ENCODE measurements around the gene TRIM72.
"Not testable (repeated sequence)": the region's sequence is repeated elsewhere in the genome, so short reads cannot be mapped to it uniquely, and the experiment has no call there.

TRIM72 gene, protein sequence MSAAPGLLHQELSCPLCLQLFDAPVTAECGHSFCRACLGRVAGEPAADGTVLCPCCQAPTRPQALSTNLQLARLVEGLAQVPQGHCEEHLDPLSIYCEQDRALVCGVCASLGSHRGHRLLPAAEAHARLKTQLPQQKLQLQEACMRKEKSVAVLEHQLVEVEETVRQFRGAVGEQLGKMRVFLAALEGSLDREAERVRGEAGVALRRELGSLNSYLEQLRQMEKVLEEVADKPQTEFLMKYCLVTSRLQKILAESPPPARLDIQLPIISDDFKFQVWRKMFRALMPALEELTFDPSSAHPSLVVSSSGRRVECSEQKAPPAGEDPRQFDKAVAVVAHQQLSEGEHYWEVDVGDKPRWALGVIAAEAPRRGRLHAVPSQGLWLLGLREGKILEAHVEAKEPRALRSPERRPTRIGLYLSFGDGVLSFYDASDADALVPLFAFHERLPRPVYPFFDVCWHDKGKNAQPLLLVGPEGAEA

DNA sequence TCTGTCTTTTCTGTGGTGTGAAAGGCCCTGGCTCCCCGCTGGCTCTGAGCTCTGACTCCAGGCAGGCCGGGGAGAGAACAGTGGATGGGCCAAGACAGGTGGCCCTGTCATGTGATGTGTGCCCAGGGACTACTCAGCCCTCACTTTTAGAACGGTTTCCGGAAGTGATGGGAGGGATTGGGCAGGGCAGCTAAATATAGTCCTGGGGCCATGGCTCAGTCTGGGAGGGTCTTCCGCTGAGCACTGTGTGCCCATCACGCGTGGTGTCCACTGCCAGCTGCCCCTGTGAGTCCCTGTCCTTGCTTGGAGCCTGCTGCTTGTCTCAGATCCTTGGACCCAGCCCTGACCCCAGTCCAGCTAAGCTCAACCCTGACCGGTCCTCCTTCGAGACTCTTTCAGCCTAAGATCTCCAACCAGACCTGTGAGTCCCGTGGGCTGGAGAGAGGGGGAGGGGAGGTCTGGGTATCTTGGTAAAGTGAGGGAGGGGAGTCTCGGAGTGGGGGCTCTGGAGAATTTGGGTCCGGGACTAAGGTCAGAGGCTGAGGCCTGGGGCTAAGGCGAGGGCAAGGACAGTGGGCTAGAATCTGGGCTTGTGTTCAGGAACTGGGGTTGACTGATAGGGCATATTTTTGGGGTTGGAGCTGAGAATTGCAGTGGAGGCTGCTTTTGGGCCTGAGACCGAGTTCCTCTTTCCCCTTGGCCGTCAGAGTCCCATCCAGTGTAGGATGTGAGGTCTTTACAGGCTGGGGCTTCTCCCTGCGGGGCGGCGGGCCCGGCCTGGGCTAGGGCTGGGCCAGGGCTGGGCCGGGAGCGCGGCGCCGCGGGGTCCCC, at the start of gene TRIM72:
Gene TRIM72 (plus strand): TSS at position 243 of the 831 bp plus-strand sequence. CDS start 620 bp downstream, outside the sequence.
- H3K36me3 ChIP-seq (ENCODE audit: control insufficient read depth in 5 of 5, insufficient read depth in 5 of 5, low read length in 5 of 5): no peaks in the 10 kb centered on the region
- peaks cover 0 to 27% (median 26%) of the 10 kb centered on the region in 5 donors for H3K4me1 ChIP-seq (ENCODE audit: control insufficient read depth in 5 of 5, insufficient read depth in 5 of 5, low read length in 5 of 5)
- H3K9ac ChIP-seq (ENCODE audit: low read length in 5 of 5): no peak within 1 kb of the TSS
- peaks cover 19 to 47% (median 38%) of the 10 kb centered on the region in 5 donors for H3K27me3 ChIP-seq (ENCODE audit: control insufficient read depth in 5 of 5, insufficient read depth in 4 of 5, low read length in 5 of 5)
- H3K9me3 ChIP-seq (ENCODE audit: control insufficient read depth in 5 of 5, low read length in 5 of 5): no peaks in the 10 kb centered on the region
- H3K4me3 ChIP-seq (ENCODE audit: low read depth in 1 of 5, low read length in 5 of 5): peak within 1 kb of the TSS in 3 of 5 donors; percentile 58 to 66 (median 59)
- H3K27ac ChIP-seq (ENCODE audit: low read depth, low read length): no peak within 1 kb of the TSS

- H3K9ac ChIP-seq (ENCODE audit: low read length in 5 of 5): no peak overlapping the region
- H3K27me3 ChIP-seq (ENCODE audit: control insufficient read depth in 5 of 5, insufficient read depth in 4 of 5, low read length in 5 of 5): no peaks in the 10 kb centered on the region
- H3K36me3 ChIP-seq (ENCODE audit: control insufficient read depth in 5 of 5, insufficient read depth in 5 of 5, low read length in 5 of 5): no peaks in the 10 kb centered on the region
- H3K4me1 ChIP-seq (ENCODE audit: control insufficient read depth in 5 of 5, insufficient read depth in 5 of 5, low read length in 5 of 5): no peaks in the 10 kb centered on the region
- no peak overlapping the region for H3K4me3 ChIP-seq (ENCODE audit: low read depth in 1 of 5, low read length in 5 of 5)
- no peaks in the 10 kb centered on the region for H3K9me3 ChIP-seq (ENCODE audit: control insufficient read depth in 5 of 5, low read length in 5 of 5)
- H3K27ac ChIP-seq (ENCODE audit: low read depth, low read length): no peak overlapping the region
These were observed 46.6 kb upstream of the TRIM72 start for GRCh38 chr16:31167315-31167714.

DNA sequence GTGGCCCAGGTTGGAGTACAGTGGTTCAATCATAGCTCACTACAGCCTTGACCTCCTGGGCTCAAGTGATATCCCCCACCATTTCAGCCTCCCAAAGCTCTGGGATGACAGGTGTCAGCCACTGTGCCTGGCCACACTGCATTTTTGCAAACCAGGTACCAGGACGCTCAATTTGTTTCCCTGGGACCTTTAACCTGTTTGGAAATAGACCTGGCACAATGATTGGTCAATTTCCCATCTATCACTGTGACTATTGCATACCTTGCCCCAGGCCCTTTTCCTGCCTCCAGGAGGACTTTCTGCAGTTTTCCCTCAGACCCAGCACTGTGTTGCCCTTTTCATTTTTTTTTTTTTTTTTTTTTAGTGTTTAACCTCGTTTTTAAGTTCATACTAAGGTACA, 45.1 kb upstream of the TRIM72 start:
- Histone ChIP-seq H3K9me3 (ENCODE audit: control insufficient read depth in 5 of 5, low read length in 5 of 5) (no peaks in the 10 kb centered on the region), H3K27ac (ENCODE audit: low read depth, low read length) (no peak overlapping the region), H3K27me3 (ENCODE audit: control insufficient read depth in 5 of 5, insufficient read depth in 4 of 5, low read length in 5 of 5) (no peaks in the 10 kb centered on the region), H3K4me1 (ENCODE audit: control insufficient read depth in 5 of 5, insufficient read depth in 5 of 5, low read length in 5 of 5) (no peaks in the 10 kb centered on the region), H3K36me3 (ENCODE audit: control insufficient read depth in 5 of 5, insufficient read depth in 5 of 5, low read length in 5 of 5) (no peaks in the 10 kb centered on the region), H3K9ac (ENCODE audit: low read length in 5 of 5) (no peak overlapping the region), H3K4me3 (ENCODE audit: low read depth in 1 of 5, low read length in 5 of 5) (no peak overlapping the region)

- not testable (repeated sequence) for H3K36me3 ChIP-seq (ENCODE audit: control insufficient read depth in 5 of 5, insufficient read depth in 5 of 5, low read length in 5 of 5); H3K4me3 ChIP-seq (ENCODE audit: low read depth in 1 of 5, low read length in 5 of 5); H3K27me3 ChIP-seq (ENCODE audit: control insufficient read depth in 5 of 5, insufficient read depth in 4 of 5, low read length in 5 of 5); H3K27ac ChIP-seq (ENCODE audit: low read depth, low read length); H3K9me3 ChIP-seq (ENCODE audit: control insufficient read depth in 5 of 5, low read length in 5 of 5); H3K9ac ChIP-seq (ENCODE audit: low read length in 5 of 5); H3K4me1 ChIP-seq (ENCODE audit: control insufficient read depth in 5 of 5, insufficient read depth in 5 of 5, low read length in 5 of 5)
These were observed 43.9 kb upstream of the TRIM72 start for GRCh38 chr16:31170048-31170447.

DNA sequence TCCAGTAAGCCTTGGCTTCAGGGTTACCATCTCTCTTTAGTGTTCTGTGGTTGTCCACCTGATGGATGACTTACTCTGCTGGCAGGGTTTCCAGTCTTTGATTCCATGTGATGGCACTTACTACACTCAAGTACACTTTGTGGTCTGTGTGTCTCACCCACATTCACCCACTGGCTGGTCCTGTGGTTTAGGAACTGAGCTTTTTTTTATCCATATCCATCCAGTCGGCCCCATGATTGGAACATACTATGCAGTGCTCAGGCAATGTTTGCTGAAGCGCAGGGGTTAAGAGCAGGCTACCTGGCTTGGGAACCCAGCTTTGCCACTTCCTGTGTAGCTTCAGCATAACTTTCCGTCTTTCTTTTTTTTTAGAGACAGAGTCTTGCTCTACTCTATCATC, 36.8 kb upstream of the TRIM72 start:
- no peak overlapping the region for H3K27ac ChIP-seq (ENCODE audit: low read depth, low read length)
- H3K9me3 ChIP-seq (ENCODE audit: control insufficient read depth in 5 of 5, low read length in 5 of 5): no peaks in the 10 kb centered on the region
- no peak overlapping the region for H3K4me3 ChIP-seq (ENCODE audit: low read depth in 1 of 5, low read length in 5 of 5)
- H3K36me3 ChIP-seq (ENCODE audit: control insufficient read depth in 5 of 5, insufficient read depth in 5 of 5, low read length in 5 of 5): no peaks in the 10 kb centered on the region
- H3K4me1 ChIP-seq (ENCODE audit: control insufficient read depth in 5 of 5, insufficient read depth in 5 of 5, low read length in 5 of 5): peaks cover 3 to 25% (median 21%) of the 10 kb centered on the region in 5 donors
- H3K27me3 ChIP-seq (ENCODE audit: control insufficient read depth in 5 of 5, insufficient read depth in 4 of 5, low read length in 5 of 5): no peaks in the 10 kb centered on the region
- H3K9ac ChIP-seq (ENCODE audit: low read length in 5 of 5): no peak overlapping the region

DNA sequence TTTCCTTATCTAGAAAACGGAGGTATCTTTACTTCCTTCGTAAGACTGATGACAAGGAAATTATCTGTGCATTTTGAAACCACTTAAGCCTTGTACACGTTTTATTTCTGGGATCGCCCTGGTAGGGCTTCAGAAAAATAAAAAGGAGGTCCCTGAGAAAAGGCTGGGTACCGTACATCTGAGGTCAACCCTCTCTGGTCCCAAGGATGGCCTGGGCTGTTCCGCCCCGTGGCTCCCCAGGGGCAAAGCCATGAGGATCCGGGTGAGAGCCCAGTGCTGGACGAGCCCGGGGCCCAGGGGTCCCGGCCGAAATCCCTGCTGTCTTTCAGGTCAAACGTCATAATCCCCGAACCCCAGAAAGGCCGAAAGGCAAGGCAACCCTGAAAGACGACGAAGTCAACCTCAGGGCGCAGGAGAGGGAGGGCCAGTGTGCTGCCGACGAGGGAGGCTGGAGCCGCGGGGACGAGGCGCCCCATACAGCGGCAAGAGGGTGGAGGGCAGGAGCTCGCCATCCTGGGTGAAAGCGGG, 34.6 kb upstream of the TRIM72 start:
- Histone ChIP-seq H3K27ac (ENCODE audit: low read depth, low read length) (peak overlapping the region; percentile 94), H3K9ac (ENCODE audit: low read length in 5 of 5) (peak overlapping the region in 4 of 5 donors; percentile 74 to 96 (median 88)), H3K9me3 (ENCODE audit: control insufficient read depth in 5 of 5, low read length in 5 of 5) (no peaks in the 10 kb centered on the region), H3K27me3 (ENCODE audit: control insufficient read depth in 5 of 5, insufficient read depth in 4 of 5, low read length in 5 of 5) (no peaks in the 10 kb centered on the region), H3K4me1 (ENCODE audit: control insufficient read depth in 5 of 5, insufficient read depth in 5 of 5, low read length in 5 of 5) (peaks cover 6 to 45% (median 40%) of the 10 kb centered on the region in 5 donors), H3K36me3 (ENCODE audit: control insufficient read depth in 5 of 5, insufficient read depth in 5 of 5, low read length in 5 of 5) (peaks cover 0 to 21% (median 20%) of the 10 kb centered on the region in 5 donors), H3K4me3 (ENCODE audit: low read depth in 1 of 5, low read length in 5 of 5) (peak overlapping the region; percentile 65 to 98 (median 93))

DNA sequence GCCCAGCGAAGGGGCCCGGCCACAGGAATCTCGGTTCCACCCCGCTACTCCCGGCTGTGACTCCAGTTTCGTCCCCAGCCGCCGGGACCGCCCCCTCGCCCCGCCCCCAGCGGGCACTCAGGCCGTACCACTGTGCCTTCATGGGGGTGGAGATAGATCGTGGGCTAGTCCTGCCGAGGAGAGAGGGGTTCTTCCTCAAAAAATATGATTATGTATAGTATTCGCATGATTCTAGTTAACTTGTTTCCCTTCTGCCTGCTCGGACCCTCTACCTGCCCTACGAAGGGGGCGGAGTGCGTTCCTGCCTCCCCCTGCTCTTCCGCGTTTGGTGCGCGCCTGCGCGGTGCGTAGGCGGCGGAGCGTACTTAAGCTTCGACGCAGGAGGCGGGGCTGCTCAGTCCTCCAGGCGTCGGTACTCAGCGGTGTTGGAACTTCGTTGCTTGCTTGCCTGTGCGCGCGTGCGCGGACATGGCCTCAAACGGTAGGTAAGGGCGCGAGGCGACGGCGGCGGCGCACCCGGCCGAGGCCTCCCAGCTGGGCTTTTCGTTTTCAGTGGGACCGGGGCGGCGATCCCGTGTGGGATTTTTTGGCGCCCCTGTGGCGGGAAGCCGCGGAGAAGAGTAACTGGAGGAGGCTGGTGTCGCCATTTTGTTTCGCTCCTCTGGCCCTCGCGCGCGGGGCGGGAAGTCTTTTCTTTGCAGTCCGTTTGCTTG, 34.0 kb upstream of the TRIM72 start, which contains the start of gene FUS:
Gene FUS (plus strand): TSS at position 393 of the 713 bp plus-strand sequence. CDS start 76 bp downstream, at position 469.
- Histone ChIP-seq H3K27me3 (ENCODE audit: control insufficient read depth in 5 of 5, insufficient read depth in 4 of 5, low read length in 5 of 5) (no peaks in the 10 kb centered on the region), H3K9me3 (ENCODE audit: control insufficient read depth in 5 of 5, low read length in 5 of 5) (no peaks in the 10 kb centered on the region), H3K4me1 (ENCODE audit: control insufficient read depth in 5 of 5, insufficient read depth in 5 of 5, low read length in 5 of 5) (peaks cover 6 to 45% (median 40%) of the 10 kb centered on the region in 5 donors), H3K9ac (ENCODE audit: low read length in 5 of 5) (peak within 1 kb of the TSS; percentile 48 to 96 (median 81)), H3K27ac (ENCODE audit: low read depth, low read length) (peak within 1 kb of the TSS; percentile 94), H3K36me3 (ENCODE audit: control insufficient read depth in 5 of 5, insufficient read depth in 5 of 5, low read length in 5 of 5) (peaks cover 0 to 27% (median 26%) of the 10 kb centered on the region in 5 donors), H3K4me3 (ENCODE audit: low read depth in 1 of 5, low read length in 5 of 5) (peak within 1 kb of the TSS; percentile 87 to 98 (median 93))

DNA sequence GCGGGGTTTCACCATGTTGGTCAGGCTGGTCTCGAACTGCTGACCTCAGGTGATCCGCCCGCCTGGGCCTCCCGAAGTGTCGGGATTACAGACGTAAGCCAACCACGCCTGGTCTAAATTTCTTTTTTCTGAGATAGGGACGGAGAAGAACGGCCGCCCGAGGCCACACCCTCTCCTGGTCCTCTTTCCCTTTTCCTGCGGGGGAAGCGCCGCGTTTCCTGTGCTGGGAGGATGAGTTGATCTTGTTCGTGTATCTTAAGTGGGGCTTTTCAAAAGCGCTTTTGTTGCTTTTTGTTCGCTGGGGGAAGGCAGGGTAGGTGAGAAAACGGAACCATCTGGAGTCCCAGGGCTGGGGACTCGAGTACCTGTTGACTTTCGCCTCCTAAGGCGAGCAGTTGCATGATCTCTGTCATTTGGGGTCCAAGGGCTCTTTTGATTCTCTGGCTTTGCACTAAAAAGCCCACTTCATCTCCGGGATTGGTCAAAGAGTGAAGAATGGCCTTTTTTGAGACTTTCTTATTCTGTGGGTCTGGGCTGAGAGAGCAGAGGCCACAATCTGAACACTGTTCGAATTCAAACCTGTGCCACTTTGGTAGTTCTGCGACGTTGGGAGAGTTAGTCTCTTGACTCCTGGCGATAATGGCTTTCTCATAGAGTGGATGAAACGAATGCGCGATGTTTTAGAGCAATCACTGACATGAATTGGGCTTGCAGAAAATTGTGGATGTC, 32.7 kb upstream of the TRIM72 start:
- peak overlapping the region; percentile 94 for H3K27ac ChIP-seq (ENCODE audit: low read depth, low read length)
- peak overlapping the region; percentile 1 to 94 (median 74) for H3K9ac ChIP-seq (ENCODE audit: low read length in 5 of 5)
- no peaks in the 10 kb centered on the region for H3K27me3 ChIP-seq (ENCODE audit: control insufficient read depth in 5 of 5, insufficient read depth in 4 of 5, low read length in 5 of 5)
- H3K9me3 ChIP-seq (ENCODE audit: control insufficient read depth in 5 of 5, low read length in 5 of 5): no peaks in the 10 kb centered on the region
- H3K4me3 ChIP-seq (ENCODE audit: low read depth in 1 of 5, low read length in 5 of 5): peak overlapping the region; percentile 87 to 98 (median 93)
- H3K36me3 ChIP-seq (ENCODE audit: control insufficient read depth in 5 of 5, insufficient read depth in 5 of 5, low read length in 5 of 5): peaks cover 12 to 41% (median 39%) of the 10 kb centered on the region in 5 donors
- H3K4me1 ChIP-seq (ENCODE audit: control insufficient read depth in 5 of 5, insufficient read depth in 5 of 5, low read length in 5 of 5): peaks cover 6 to 52% (median 44%) of the 10 kb centered on the region in 5 donors

DNA sequence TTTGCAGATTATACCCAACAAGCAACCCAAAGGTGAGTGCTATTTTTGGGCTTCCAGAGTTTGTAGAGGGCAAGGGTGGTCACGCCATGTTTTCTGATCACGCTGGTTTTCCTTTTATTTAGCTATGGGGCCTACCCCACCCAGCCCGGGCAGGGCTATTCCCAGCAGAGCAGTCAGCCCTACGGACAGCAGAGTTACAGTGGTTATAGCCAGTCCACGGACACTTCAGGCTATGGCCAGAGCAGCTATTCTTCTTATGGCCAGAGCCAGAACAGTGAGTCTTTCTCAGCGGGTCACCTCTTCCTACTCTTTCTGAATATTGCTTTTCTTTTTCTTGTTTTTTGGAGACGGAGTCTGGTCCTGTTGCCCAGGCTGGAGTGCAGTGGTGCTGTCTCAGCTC, 31.5 kb upstream of the TRIM72 start:
- Histone ChIP-seq H3K4me1 (ENCODE audit: control insufficient read depth in 5 of 5, insufficient read depth in 5 of 5, low read length in 5 of 5) (peaks cover 6 to 59% (median 44%) of the 10 kb centered on the region in 5 donors), H3K27ac (ENCODE audit: low read depth, low read length) (peak overlapping the region; percentile 30), H3K9me3 (ENCODE audit: control insufficient read depth in 5 of 5, low read length in 5 of 5) (no peaks in the 10 kb centered on the region), H3K9ac (ENCODE audit: low read length in 5 of 5) (peak overlapping the region in 3 of 5 donors; percentile 16 to 59 (median 20)), H3K27me3 (ENCODE audit: control insufficient read depth in 5 of 5, insufficient read depth in 4 of 5, low read length in 5 of 5) (no peaks in the 10 kb centered on the region), H3K36me3 (ENCODE audit: control insufficient read depth in 5 of 5, insufficient read depth in 5 of 5, low read length in 5 of 5) (peaks cover 20 to 52% (median 50%) of the 10 kb centered on the region in 5 donors), H3K4me3 (ENCODE audit: low read depth in 1 of 5, low read length in 5 of 5) (peak overlapping the region; percentile 50 to 98 (median 93))
